Stimulated activated naive CD4-positive, alpha-beta T cell (primary cell): ENCODE data around the gene STXBP4.

Experiments
- DNase-seq, 6 experiments: peaks; one replicate each; lab custom pipeline; 2025; lab: John Stamatoyannopoulos, UW

STXBP4 gene

GRCh38 chr17:55120651-55121050 lies 152.1 kb downstream of the STXBP4 start:
- DNase-seq: no peak

GRCh38 chr17:55121268-55121667 lies 152.7 kb downstream of the STXBP4 start:
- no peak for DNase-seq

DNA sequence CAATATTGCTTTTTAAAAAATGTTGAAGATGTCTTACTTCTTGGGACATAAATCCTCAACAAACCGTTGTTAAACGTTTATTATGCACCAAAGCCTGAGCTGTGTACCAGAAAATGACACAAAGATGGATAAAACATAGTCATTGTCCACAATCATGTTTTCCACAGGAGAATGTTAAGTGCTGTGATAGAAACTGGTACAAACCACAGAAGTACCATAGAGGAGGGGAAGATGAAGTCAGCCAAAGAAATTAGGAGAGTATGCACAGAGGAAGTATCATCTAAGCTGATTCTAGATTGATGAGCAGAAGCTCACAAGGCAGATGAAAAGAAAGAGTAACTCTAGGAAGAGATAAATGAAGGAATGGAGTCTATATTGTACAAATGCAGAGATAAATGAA lies 153.5 kb downstream of the STXBP4 start:
- DNase-seq: no peak

DNA sequence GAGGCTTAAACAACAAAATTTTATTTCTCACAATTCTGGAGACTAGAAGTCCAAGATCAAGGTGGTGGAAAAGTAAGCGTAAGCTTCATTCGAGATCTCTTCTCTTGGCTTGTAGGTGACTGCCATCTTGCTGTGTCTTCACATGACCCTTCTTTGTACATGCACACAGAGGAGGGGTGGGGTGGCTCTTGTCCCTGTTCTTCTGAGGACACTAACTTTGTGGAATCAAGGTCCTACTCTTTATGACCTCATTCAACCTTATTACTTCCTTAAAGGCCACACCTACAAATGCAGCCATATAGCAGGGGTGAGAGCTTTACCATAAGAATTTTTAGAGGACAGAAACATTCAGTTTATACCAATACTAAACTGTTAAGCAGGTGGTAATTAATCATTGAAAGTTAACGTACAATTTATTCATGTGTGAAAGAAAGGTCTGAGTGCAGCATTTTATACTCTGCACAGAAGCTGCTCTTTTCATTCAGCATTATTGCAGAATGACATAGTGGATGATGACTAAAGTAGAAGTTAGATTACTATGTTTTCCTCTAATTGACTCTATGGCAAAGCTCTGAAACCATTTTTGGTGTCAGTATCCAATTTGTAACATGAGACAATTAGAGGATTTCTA lies 156.3 kb downstream of the STXBP4 start:
- no peak for DNase-seq

GRCh38 chr17:55133583-55133982 lies 165.0 kb downstream of the STXBP4 start:
- no peak for DNase-seq

- no peak for DNase-seq
These were observed 166.1 kb downstream of the STXBP4 start for GRCh38 chr17:55134486-55135157.

DNA sequence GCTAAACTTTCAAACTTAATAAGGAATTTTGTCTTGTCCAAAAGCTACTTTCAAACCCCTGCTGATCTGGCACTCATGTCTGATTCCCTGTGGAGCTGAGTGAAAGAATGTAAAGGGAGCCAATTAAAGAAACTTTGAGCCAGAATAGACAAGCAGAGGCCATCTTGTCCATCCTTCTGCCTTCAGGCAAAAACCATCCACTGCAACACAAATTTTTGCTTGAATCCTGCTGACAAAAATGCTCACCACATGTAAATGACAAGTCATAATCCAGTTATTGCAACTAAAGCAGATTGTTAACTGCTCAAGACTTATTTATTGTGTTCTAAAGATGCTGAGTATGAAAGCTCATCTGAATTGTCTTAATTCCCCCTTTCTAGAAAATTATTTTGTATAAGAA lies 172.2 kb downstream of the STXBP4 start:
- DNase-seq: no peak

- DNase-seq: no peak
These were observed 176.0 kb downstream of the STXBP4 start for GRCh38 chr17:55144518-55144917.

GRCh38 chr17:55149485-55149884 lies 180.9 kb downstream of the STXBP4 start:
- DNase-seq: no peak

GRCh38 chr17:55152236-55152635 lies 183.7 kb downstream of the STXBP4 start:
- no peak for DNase-seq

DNA sequence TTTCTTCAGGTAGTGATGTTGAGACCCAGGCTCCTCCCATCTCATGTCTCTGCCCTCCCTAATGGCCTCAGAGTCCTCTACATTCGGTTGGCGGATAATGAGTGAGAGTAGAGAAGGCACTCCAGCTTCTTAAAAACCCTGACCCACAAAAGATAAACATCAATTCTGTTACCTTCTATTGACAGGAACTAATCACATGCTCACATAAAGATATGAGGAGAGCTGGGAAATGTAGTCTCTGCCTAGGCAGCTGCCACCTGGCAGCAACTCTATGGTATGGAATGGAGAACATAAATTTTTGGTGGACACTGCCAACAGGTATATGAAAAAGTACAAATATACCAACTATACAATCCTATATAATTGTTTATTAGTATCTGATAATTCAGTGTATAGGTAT lies 185.5 kb downstream of the STXBP4 start:
- no peak for DNase-seq

GRCh38 chr17:55155856-55156560 lies 187.4 kb downstream of the STXBP4 start:
- no peak for DNase-seq

GRCh38 chr17:55157165-55157564 lies 188.6 kb downstream of the STXBP4 start:
- DNase-seq: no peak

DNA sequence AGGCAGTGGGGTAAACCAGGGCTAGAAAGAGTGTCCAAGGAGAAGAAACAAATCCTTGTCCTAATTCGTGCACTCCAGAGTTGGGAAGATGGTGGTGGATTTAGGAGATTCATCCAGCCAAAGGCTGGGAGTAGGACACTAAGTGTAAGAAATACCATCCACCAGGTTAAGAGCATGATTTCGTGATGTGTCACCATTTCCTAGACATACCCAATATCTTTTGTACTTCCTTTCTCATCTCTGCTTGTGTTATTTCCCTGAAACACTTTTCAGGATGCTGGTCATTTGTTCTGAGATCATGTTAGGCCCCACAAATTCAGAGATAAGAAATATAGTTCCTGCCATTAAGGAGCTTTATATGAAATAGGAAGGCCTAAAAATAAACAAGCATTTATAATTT lies 189.9 kb downstream of the STXBP4 start:
- no peak for DNase-seq

- no peak for DNase-seq
These were observed 190.7 kb downstream of the STXBP4 start for GRCh38 chr17:55159251-55159650.

DNA sequence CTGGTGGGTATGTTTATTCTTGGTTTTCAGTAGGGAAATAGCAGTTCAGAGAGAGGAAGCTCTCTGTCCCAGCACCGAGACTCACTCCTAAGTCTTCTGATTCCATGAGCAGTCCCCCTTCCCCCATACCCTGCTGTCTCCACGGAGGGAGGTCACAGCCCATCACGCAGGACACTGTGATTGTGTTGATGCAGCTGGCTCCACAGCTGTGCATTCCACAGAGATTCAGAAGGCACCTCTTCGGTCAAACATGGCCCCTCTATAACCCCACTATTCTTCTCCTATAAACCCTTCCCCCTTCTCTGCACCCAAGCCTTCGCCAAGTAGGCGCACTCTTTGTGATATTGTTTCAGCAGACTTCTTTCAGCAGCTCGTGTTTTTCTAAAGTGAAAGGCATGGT lies 191.9 kb downstream of the STXBP4 start:
- no peak for DNase-seq

DNA sequence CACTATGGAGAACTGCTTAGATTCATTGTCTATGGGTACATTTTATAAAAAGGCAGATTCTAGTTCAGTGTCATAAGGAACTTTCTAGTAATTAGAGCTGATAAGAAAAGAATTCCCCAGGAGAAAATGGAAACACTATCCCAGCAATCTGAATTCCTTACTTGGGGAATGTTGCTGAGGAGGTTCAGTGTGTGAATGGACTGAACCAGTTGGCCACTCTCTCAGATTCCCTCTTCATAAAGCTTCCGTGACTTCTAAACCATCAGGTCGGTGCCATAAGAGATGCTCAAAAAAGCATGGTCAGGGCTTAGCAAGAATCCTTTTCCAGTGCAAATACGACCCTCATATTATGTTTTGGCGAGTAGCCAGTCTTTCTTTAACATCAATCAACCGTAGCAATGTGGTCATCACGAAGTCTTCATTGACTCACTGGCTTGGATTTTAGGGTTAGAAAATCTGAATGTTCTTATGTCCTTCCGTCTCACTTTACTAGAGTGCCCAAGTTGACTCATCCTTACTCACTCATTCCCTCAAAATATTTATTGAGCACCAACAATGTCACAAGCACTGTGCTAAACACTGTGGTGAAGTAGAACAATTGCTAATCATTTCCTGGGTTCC lies 193.5 kb downstream of the STXBP4 start:
- no peak for DNase-seq

DNA sequence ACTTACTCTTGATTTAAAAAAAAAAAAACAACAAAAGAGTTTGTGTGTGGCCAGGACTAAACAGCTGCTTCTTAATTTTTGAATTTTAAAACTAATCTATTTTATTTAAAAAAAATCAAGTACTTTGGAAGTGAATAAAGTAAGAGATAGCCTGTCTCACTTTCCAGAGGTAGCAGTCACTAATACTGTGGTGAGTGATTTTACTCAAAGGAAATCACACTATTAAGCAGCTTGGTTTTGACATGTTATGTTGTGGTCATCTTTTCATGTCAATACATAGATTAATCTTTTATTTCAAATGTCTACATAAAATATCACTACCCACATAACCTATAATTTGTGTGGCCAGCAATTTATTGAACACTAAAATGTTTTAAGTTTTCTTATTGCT lies 194.0 kb downstream of the STXBP4 start:
- no peak for DNase-seq

DNA sequence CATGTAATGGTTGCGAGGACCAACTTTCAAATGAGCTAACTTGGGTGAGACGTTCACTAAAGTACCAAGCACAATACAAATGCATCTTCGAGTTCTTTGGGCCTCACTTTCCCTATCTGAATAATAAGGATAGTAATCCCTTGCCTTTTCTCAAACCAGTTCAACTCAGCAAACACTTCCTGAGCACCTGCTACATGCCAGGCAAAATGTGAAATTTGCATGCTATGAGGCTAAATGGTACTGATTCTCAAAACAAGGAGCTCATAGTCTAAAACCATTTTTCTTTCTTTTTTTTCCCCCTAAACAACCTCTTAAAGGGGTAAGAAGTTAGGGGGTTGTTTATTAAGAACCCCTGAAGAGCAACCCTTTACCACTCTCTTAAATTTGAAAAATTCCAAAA lies 194.8 kb downstream of the STXBP4 start:
- no peak for DNase-seq

GRCh38 chr17:55166506-55166905 lies 197.9 kb downstream of the STXBP4 start:
- DNase-seq: no peak

DNA sequence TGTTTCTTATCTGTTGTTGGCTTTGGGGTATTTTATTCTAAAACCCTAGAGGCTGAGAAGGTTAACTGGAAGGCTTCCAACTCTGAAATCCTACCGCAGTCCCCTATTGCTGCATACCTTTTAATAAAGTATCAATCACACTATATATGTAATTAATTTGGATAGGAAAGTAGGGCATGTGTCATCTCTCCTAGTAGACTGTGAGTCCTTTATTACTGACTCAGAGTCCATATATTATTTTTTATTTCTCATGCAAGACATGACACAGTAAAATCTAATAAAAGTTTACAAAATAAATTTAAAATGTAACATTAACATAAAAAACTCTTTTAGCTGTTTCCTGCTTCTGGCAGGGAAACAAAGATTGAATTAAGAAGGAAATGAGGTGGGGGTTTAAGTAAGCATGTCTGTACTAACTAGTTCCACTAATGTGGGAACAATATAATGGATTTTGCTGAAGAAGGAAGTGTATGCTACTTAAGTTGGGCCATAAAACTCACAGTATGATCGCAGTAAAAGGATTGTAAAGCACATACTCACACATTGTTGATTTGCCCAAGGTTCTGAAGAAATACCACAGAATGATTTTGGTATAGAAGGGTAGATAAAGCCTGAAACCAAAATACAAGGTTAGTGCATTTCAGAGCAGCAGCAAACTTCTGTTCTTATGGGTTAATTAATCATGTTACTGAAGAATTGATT lies 198.6 kb downstream of the STXBP4 start:
- no peak for DNase-seq

GRCh38 chr17:55168958-55169687 lies 200.6 kb downstream of the STXBP4 start:
- no peak for DNase-seq
